HS-27A (cell line): Measurements from ENCODE around the gene ANO9.

Source experiments
- DNase-seq: peaks from one replicate; pipeline ENCODE4 v3.0.0-alpha.2; 2012; ENCODE audit warnings: low read depth, missing footprints

Gene ANO9

GRCh38 chr11:384511-384910, 57.3 kb downstream of the ANO9 start:
- DNase-seq: no peak

- DNase-seq: no peak
These were observed 58.4 kb downstream of the ANO9 start for GRCh38 chr11:383431-383830.

GRCh38 chr11:382081-382629, 59.7 kb downstream of the ANO9 start:
- DNase-seq: no peak

- DNase-seq: no peak
These were observed 60.2 kb downstream of the ANO9 start for GRCh38 chr11:381501-382072.

- DNase-seq: no peak
These were observed 60.8 kb downstream of the ANO9 start for GRCh38 chr11:380996-381395.

- DNase-seq: no peak
These were observed 61.3 kb downstream of the ANO9 start for GRCh38 chr11:380491-380890.

GRCh38 chr11:380095-380480, 61.7 kb downstream of the ANO9 start:
- no peak for DNase-seq

- DNase-seq: no peak
These were observed 62.4 kb downstream of the ANO9 start for GRCh38 chr11:379205-380094.

- no peak for DNase-seq
These were observed 63.8 kb downstream of the ANO9 start for GRCh38 chr11:377883-378500.

GRCh38 chr11:377174-377865, 64.5 kb downstream of the ANO9 start:
- no peak for DNase-seq

- no peak for DNase-seq
These were observed 65.2 kb downstream of the ANO9 start for GRCh38 chr11:376531-377173.

- no peak for DNase-seq
These were observed 66.5 kb downstream of the ANO9 start for GRCh38 chr11:375065-376025.

GRCh38 chr11:373716-374551, 67.9 kb downstream of the ANO9 start:
- no peak for DNase-seq

- no peak for DNase-seq
These were observed 68.7 kb downstream of the ANO9 start for GRCh38 chr11:372809-373715.

- DNase-seq: no peak
These were observed 69.9 kb downstream of the ANO9 start for GRCh38 chr11:371716-372590.

- no peak for DNase-seq
These were observed 70.8 kb downstream of the ANO9 start for GRCh38 chr11:371051-371450.

- DNase-seq: no peak
These were observed 71.5 kb downstream of the ANO9 start for GRCh38 chr11:370070-370941.
